Dendritic cell treated with granulocyte-macrophage colony-stimulating factor and Interleukin-4, amounts not matched to agents 40 ng/mL and 50 ng/mL, for 4 days (primary cell): ENCODE measurements around the gene SCN1B.
"Not testable (repeated sequence)": the region's sequence is repeated elsewhere in the genome, so short reads cannot be mapped to it uniquely, and the experiment has no call there.

Experiments
- H3K27ac Mint-ChIP-seq: one replicate; pipeline ENCODE4 v1.8.0; 2022; ENCODE audit warnings: mild to moderate bottlenecking, mixed read lengths
- H3K27me3 Mint-ChIP-seq: one replicate; pipeline ENCODE4 v1.8.0; 2022; ENCODE audit warnings: mild to moderate bottlenecking, mixed read lengths
- H3K36me3 Mint-ChIP-seq: one replicate; pipeline ENCODE4 v1.8.0; 2022; ENCODE audit warnings: low read depth, mixed read lengths
- H3K4me1 Mint-ChIP-seq: one replicate; pipeline ENCODE4 v1.8.0; 2022; ENCODE audit warnings: low read depth, mixed read lengths
- H3K4me3 Mint-ChIP-seq: one replicate; pipeline ENCODE4 v1.8.0; 2022; ENCODE audit warnings: mild to moderate bottlenecking, moderate library complexity, mixed read lengths
- H3K9me3 Mint-ChIP-seq: one replicate; pipeline ENCODE4 v1.8.0; 2022; ENCODE audit warnings: mixed read lengths
- intact Hi-C: fragments of 100-400 bp; cut with micrococcal nuclease; formaldehyde crosslinking; loops from one replicate; pipeline ENCODE4 v1.15.0; 2022

The SCN1B gene

DNA sequence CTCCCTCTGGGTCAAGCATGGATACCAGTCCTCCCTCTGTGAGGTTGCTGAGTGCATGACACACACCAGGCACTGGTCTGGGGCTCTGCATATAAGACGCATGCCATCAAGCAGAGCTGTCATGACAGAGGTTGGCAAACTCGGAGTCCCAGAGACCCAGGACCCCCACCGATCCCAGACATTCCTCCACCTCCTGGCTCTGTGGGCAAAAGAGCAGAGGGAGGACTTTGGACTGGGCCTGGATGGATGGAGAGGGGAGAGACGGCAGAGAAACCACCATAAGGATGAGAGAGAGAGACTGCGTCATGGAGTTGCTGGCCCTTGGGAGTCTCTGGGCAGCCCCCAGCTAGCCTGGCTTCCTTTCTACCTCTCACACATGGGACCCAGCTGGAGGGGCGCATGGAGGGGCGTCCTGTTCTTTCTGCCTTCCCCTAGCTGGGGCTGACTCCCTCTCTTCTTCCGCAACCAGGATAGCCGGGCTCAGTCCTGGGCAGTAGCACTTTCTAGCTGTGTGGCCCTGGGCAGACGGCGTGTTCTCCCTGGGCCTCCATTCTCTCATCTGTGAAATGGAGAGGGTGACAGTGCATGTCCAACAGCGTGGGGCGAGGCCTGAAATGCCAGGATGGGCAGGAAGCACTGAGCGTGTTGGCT, 12.8 kb downstream of the SCN1B start:
- Mint-ChIP-seq H3K36me3 (no peaks in the 10 kb centered on the region), H3K4me3 (no peak overlapping the region), H3K27me3 (peaks cover 68% of the 10 kb centered on the region), H3K4me1 (peaks cover 39% of the 10 kb centered on the region), H3K9me3 (no peaks in the 10 kb centered on the region), H3K27ac (peak overlapping the region; percentile 1)
- intact Hi-C loops = loop anchor here (10.0 kb wide), 1 partner anchor 52 kb away; no protein-coding TSS in a partner anchor

DNA sequence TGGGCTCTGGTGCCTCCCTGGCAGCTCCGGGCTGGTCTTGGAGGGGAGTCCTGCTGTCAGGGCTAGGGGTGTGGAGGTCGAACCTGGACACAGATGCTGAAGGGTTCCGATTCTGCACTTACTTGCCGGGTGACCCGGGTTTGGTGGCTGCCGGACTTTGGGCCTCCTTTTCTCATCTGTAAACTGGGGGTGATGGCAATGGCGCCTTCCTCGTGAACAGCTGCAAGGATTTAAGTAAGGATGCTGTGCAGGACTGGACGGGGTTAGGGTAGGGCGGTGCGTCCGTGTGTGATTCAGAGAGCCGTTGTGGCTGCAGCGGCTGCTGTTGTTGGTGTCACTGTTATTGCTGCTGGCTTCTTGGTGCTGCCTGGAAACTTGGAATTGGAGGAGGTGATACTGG, 13.6 kb downstream of the SCN1B start:
- no peaks in the 10 kb centered on the region for H3K9me3 Mint-ChIP-seq
- H3K36me3 Mint-ChIP-seq = no peaks in the 10 kb centered on the region
- H3K27ac Mint-ChIP-seq = no peak overlapping the region
- H3K27me3 Mint-ChIP-seq = peaks cover 67% of the 10 kb centered on the region
- H3K4me1 Mint-ChIP-seq = peaks cover 31% of the 10 kb centered on the region
- intact Hi-C loops = loop anchor here (10.0 kb wide), 1 partner anchor 51 kb away; no protein-coding TSS in a partner anchor
- H3K4me3 Mint-ChIP-seq = no peak overlapping the region

DNA sequence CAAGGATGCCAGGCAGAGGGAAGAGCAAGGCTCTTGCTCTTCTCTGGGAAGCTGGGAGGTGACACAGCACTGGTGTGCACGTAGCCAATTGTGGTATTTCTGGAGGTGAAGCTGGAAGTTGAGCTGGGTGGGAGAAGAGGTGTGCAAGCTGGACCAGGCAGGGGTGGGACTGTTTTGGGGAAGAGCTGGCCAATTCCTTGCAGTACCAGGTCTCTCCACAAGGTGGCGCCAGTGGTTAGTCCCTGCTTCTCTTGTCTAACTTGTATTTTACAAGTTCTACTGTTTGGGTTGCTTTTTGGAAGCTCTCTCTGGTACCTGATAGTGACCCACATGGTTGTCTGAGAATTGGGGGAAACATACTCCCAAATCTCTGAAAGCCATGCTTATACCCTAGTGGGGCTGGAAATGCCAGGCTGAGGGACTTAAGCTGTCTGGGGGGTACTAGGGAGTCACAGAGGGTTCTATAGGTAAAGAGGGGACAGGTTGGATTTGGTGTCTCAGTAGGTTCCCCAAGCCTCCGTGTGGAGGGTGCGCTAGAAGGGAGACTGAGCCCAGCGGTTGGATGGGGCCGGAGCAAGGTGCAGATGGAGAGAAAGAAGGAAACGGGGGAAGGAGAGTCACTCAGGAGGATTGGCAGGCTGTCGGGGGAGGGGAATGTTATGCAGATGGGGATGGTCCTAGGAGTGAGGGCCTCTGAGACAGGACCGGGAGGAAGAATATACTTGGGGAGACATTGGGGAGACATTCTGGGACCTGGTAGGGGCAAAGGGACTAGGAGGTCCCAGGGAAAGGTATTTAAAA, 14.2 kb downstream of the SCN1B start:
- no peak overlapping the region for H3K27ac Mint-ChIP-seq
- intact Hi-C loops = loop anchor here (10.0 kb wide), 1 partner anchor 50 kb away; no protein-coding TSS in a partner anchor
- H3K9me3 Mint-ChIP-seq = no peaks in the 10 kb centered on the region
- no peak overlapping the region for H3K4me3 Mint-ChIP-seq
- H3K4me1 Mint-ChIP-seq = peaks cover 25% of the 10 kb centered on the region
- H3K36me3 Mint-ChIP-seq = no peaks in the 10 kb centered on the region
- peaks cover 61% of the 10 kb centered on the region for H3K27me3 Mint-ChIP-seq

DNA sequence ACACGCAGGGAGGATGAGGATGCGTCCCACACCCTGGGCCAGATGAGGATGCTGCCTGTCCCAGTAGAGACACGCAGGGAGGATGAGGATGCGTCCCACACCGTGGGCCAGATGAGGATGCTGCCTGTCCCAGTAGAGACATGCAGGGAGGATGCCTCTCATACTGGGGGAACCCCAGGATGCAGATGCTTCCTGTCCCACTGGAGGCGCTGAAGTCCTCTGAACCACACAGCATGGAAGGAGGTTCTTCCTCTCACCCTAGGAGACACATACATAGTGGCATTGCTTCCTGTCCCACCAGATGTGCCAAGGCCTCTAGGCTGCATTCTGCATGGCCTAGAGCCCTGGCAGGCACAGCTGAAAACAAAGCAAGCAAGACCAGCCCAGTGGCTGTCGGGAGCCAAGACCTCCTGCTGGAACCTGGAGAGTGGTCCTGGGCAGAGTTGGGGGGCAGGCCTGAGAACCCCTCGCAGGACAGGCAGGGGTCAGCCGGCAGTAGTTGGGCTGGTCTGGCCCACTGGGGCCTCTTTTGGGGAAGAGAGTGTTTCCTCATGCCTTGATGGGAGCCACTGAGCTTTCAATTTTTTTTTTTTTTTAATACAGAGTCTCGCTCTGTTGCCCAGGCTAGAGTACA, 15.5 kb downstream of the SCN1B start:
- intact Hi-C loops = loop anchor here (10.0 kb wide), 1 partner anchor 49 kb away; no protein-coding TSS in a partner anchor
- H3K27ac Mint-ChIP-seq = no peak overlapping the region
- H3K4me3 Mint-ChIP-seq = no peak overlapping the region
- no peaks in the 10 kb centered on the region for H3K9me3 Mint-ChIP-seq
- peaks cover 15% of the 10 kb centered on the region for H3K4me1 Mint-ChIP-seq
- H3K36me3 Mint-ChIP-seq = no peaks in the 10 kb centered on the region
- H3K27me3 Mint-ChIP-seq = peaks cover 49% of the 10 kb centered on the region

DNA sequence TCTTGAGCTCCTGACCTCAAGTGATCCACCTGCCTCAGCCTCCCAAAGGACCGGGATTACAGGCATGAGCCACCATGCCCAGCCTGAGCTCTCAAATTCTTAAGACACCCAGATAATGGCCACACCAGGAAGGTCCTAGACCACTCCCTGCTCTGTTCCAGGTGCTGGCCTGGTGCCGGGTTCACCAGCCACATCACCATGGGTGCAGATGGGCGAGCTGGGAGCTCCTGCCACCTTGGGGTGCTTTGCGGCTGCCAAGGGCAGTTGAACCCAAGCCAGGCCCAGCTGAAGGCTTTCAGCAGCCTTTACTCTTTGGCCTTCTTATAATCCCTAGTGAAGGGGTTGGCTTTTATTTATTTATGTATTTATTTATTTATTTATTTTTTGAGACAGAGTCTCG, 16.2 kb downstream of the SCN1B start:
- Mint-ChIP-seq H3K27me3 (peaks cover 42% of the 10 kb centered on the region), H3K4me1 (peaks cover 10% of the 10 kb centered on the region), H3K4me3 (no peak overlapping the region), H3K36me3 (no peaks in the 10 kb centered on the region), H3K9me3 (no peaks in the 10 kb centered on the region), H3K27ac (no peak overlapping the region)
- intact Hi-C loops = loop anchor here (10.0 kb wide), 1 partner anchor 48 kb away; no protein-coding TSS in a partner anchor

DNA sequence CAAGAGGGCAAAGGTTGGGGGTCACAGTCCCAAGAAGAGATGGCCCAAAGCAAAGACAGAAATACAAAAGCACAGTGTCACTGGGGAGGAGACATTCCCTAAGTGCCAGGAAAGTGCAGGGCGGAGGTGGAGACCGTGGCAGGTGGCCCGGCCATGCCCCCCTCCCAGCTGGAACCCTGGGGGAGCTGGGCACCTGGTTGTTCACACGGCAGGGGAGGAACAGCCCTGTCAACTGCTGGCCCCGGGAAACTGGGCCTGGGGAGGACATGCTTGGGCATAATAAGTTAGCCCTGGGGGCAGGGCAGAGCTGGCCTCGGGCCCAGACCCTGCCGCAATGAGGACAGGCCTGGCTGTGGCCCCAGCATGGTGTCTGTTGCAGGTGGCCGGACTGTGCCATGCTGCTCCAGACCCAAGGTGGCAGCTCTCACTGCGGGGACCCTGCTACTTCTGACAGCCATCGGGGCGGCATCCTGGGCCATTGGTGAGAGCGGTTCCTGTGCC, 18.7 kb downstream of the SCN1B start:
- no peaks in the 10 kb centered on the region for H3K36me3 Mint-ChIP-seq
- peaks cover 21% of the 10 kb centered on the region for H3K27me3 Mint-ChIP-seq
- H3K9me3 Mint-ChIP-seq = no peaks in the 10 kb centered on the region
- peaks cover 15% of the 10 kb centered on the region for H3K4me1 Mint-ChIP-seq
- H3K4me3 Mint-ChIP-seq = no peak overlapping the region
- intact Hi-C loops = loop anchor here (10.0 kb wide), 1 partner anchor 46 kb away; no protein-coding TSS in a partner anchor
- no peak overlapping the region for H3K27ac Mint-ChIP-seq

DNA sequence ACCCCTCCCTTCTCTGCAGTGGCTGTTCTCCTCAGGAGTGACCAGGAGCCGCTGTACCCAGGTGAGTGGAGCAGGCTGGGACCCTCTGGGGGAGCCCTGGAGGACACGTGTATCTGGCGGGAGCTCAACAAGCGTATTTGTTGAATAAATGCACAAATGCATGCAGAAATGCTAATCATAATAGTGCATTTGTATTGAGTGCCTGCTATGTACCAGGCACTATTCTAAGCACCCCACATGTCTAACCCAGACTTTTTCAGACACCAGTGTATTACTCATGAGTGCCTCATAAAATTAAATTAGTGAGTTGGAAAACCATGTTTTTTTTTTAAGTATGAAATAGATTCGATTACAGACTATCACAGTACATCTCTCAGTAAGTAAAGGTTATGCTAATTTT, 19.2 kb downstream of the SCN1B start:
- Mint-ChIP-seq H3K36me3 (no peaks in the 10 kb centered on the region), H3K27me3 (peaks cover 19% of the 10 kb centered on the region), H3K4me1 (peaks cover 15% of the 10 kb centered on the region), H3K9me3 (no peaks in the 10 kb centered on the region), H3K4me3 (no peak overlapping the region), H3K27ac (no peak overlapping the region)
- intact Hi-C loops = loop anchor here (10.0 kb wide), 1 partner anchor 45 kb away; no protein-coding TSS in a partner anchor

DNA sequence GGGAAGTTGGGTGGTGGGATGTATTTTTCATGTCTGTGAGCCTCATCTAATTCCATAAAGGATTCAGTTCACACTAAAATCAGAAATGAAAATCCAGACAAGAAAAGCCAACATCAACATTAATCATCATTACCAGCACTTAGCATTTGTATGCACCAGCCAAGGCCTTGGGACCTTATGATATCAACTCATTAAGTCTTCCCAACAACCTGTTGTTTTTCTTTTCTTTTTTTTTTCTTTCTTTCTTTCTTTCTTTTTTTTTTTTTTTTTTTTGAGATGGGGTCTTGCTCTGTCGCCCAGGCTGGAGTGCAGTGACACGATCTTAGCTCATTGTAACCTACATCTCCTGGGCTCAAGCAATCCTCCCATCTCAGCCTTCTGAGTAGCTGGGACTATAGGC, 20.4 kb downstream of the SCN1B start:
- H3K4me1 Mint-ChIP-seq, H3K4me3 Mint-ChIP-seq, H3K9me3 Mint-ChIP-seq, H3K36me3 Mint-ChIP-seq, H3K27ac Mint-ChIP-seq, intact Hi-C loops: not testable (repeated sequence)
- peaks cover 15% of the 10 kb centered on the region for H3K27me3 Mint-ChIP-seq

DNA sequence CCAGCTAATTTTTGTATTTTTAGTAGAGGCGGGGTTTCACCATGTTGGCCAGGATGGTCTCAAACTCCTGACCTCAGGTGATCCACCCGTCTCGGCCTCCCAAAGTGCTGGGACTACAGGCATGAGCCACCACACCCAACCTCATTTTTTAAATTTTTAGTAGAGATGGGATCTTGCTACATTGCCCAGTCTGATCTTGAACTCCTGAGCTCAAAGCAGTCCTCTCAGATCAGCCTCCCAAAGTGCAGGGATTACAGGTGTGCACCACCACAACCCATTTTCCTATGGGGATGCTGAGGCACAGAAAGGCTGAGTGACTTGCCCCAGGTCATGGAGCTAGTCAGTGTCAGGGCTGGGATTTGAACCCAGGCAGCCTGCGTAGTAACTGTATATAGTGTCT, 21.0 kb downstream of the SCN1B start:
- not testable (repeated sequence) for H3K4me3 Mint-ChIP-seq, H3K27ac Mint-ChIP-seq

DNA sequence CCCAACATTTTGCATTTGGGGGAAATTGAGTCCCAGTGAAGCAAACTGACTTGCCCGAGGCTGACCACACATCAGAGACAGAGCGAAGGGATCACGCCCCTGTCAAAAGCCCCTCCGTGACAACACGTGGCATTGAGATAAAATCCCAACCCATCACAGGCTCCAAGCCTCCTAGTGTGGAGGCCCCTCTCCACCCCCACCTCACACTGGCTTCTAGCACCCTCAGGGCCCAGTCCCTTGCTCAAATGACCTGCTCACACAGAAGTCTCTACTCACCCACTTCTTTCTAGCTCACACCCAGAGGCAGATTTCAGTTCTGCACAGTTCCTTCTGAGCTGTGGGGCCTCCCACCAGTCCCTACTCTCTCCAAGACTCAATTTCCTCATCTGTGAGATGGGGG, 21.5 kb downstream of the SCN1B start:
- no peak overlapping the region for H3K4me3 Mint-ChIP-seq

More for the DNA sequence above, 21.0 kb downstream of the SCN1B start:
- H3K27me3 Mint-ChIP-seq = peaks cover 19% of the 10 kb centered on the region
- H3K4me1 Mint-ChIP-seq, H3K36me3 Mint-ChIP-seq, H3K9me3 Mint-ChIP-seq, intact Hi-C loops: not testable (repeated sequence)

DNA sequence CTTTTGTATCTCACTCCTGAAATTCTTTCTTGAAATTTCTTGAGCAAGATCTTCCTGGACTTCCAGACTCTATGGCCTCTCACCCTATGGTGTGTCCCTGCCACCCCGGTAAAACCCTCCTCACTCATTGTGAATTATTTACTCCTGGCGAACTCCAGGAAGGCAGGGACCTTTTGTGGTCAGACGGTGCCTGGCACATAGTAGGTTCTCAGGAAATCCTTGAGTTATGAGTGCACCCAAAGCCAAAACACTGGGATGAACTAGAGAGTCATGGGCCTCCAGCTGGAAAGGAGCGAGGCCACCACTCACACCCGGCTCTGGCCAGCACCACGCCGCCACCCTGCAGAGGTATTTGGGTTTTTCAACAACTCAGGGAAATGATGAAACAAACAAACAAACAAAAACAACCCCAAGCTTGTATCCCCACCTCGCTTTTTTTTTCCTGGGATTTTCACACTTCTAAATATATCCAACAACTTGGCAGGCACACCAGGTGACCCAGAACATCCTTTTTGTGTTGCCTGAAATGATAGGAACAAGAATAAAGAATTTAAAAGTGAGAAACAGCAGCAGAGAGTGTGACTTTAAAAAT, 22.4 kb downstream of the SCN1B start:
- Mint-ChIP-seq H3K4me3 (no peak overlapping the region), H3K36me3 (no peaks in the 10 kb centered on the region), H3K9me3 (no peaks in the 10 kb centered on the region), H3K4me1 (peaks cover 5% of the 10 kb centered on the region), H3K27ac (no peak overlapping the region), H3K27me3 (peaks cover 20% of the 10 kb centered on the region)
- intact Hi-C loops = no loop called here

More for the DNA sequence above, 21.5 kb downstream of the SCN1B start:
- Mint-ChIP-seq H3K9me3 (no peaks in the 10 kb centered on the region), H3K27me3 (peaks cover 20% of the 10 kb centered on the region), H3K36me3 (no peaks in the 10 kb centered on the region), H3K27ac (no peak overlapping the region), H3K4me1 (peaks cover 5% of the 10 kb centered on the region)
- intact Hi-C loops = no loop called here

DNA sequence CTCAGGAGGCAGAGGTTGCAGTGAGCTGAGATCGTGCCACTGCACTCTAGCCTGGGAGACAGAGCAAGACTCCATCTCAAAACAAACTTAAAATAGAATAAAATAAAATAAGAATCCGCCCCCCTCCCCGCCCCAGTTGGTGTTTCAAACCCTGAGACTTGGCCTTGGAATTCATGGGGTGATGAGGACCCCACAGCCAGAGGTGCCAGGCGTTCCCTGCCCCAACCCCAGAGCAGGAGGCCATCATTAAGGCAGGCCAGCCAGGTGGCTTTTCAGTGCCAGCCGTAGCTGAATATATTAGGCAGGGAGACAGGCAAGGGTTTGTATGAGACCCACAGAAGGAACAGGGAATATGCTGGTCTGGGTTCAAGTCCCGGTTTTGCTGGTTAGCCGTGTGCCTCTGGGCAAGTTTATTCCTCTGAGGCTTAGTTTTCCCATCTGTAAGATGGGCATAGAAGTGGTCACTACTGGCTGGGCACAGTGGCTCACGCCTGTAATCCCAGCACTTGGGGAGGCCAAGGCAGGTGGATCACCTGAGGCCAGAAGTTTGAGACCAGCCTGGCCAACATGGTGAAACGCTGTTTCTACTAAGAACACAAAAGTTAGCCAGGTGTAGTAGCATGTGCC, 23.5 kb downstream of the SCN1B start:
- Mint-ChIP-seq H3K4me1 (peaks cover 5% of the 10 kb centered on the region), H3K4me3 (no peak overlapping the region), H3K36me3 (no peaks in the 10 kb centered on the region), H3K27me3 (peaks cover 17% of the 10 kb centered on the region), H3K9me3 (no peaks in the 10 kb centered on the region), H3K27ac (no peak overlapping the region)
- intact Hi-C loops = no loop called here

DNA sequence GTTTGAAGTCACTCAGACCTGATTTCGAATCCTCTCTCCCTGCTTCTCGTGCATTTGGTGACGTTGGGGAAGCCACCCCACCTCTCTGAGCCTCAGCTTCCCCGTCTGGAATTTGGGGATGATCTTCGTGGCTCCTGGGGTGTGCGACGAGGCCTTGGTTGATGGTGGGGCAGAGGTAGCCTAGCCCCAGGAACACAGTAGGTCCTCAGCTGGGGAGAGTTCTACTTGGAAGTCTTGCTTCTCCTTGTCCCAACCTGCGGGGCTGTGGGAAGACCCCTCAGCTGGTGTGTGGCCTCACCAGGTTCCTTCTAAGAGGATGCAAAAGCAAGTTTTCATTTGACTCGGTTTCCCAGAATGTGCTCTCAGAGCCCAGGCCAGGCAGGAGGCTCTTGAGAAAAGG, 24.4 kb downstream of the SCN1B start:
- intact Hi-C loops = no loop called here
- peaks cover 16% of the 10 kb centered on the region for H3K27me3 Mint-ChIP-seq
- H3K36me3 Mint-ChIP-seq = no peaks in the 10 kb centered on the region
- H3K4me3 Mint-ChIP-seq = no peak overlapping the region
- no peaks in the 10 kb centered on the region for H3K9me3 Mint-ChIP-seq
- no peak overlapping the region for H3K27ac Mint-ChIP-seq
- peaks cover 5% of the 10 kb centered on the region for H3K4me1 Mint-ChIP-seq
